GM12892 (cell line): Measurements from ENCODE around the gene PIGU.

Experiments used
- POLR2A ChIP-seq: IDR thresholded peaks from 2 replicates; pipeline ENCODE4 v1.6.1; 2011; ENCODE audit warnings: low read depth, low read length, control low read depth
- POLR2AphosphoS5 ChIP-seq: IDR thresholded peaks from 2 replicates; pipeline ENCODE4 v1.6.1; 2011; ENCODE audit warnings: low read depth, low read length, control low read depth

DNA sequence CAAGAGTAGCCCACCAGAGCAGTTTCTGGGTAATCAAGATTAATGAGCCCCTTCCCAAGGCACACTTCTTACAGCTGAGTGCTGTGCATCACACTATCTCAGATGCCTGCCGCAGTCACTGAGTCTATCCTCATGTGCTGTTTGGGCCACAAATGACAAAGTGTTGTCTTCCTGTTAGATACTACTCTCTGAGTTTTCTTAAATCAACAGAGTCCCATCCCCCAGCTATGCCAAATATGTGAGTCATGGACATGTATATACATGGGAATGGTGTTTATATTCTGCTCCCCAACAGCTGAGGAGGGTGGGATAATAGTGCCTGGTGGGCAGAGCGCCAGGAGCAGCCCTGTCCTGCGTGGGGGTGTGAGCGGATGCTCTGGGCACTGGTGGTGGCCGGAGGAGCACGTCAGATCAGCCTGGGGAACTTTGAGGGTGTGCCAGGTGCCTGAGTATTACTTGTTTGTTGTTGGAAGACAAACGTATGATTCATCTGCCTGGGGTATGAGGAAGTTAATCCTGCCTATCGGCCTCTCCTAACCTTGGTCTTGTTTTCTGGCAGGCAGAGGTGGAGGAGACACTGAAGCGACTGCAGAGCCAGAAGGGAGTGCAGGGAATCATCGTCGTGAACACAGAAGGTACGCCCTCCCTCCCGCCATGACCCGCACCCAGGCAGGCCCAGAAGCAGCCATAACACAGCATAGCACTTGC, 151.0 kb downstream of the PIGU start:
- TF ChIP-seq POLR2AphosphoS5 (no peak), POLR2A (no peak)
